NCI-H2081 treated with DMSO at 0.1 percent for 48 hours (cell line): Measurements from ENCODE around the gene CCDC92.

Experiments used
- DNase-seq: peaks from one replicate; lab custom pipeline; 2025; lab: John Stamatoyannopoulos, UW

The CCDC92 gene

DNA sequence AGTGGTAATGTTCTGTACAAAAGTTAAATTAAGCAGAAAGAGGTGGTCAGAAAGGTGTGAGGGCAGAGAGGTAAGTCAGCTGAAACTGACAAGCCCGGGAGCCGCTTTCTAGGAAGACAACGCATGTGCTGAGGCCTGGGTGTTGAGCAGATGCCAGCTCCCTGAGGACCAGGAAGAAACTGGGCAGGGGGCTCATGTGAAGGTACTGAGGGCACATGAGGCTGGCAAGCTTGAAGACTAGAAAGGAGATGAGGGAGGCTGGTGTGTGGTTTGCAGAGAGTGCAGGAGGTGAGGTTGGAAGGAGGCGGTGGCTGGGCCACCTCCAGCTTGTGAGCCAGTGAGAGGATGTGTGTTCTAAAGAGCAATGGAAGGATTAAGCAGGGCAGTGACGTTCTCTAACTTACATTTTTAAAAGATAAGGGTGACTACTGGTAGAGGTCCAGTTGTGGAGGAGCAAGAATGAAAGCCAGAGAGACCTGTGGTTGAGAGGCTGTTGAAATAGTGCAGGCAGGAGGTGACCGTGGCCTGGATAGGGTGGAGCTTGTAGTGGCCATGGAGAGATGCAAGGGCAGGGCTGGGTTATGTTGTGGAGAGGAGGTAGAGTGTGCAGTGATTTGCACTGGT, 29.5 kb upstream of the CCDC92 start:
- no peak for DNase-seq

DNA sequence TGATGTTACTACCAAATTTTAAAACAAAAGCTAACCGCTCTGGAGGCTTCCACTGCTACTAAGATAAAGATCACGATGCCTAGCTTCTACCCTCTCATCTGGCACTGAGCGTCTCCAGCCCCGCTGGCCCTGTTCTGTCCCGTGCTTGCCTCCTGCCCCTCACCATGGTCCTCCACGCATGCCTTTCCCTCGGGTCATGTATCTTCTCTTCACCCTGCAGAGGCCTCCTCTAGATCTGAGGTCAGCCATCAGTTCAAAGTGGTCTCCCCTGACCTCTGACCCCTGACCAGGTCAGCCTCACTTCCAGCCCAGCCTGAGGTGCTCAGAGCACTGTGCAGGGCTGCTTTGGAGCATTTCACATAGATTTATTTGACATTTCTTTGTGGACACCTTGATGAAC, 28.7 kb upstream of the CCDC92 start:
- no peak for DNase-seq

DNA sequence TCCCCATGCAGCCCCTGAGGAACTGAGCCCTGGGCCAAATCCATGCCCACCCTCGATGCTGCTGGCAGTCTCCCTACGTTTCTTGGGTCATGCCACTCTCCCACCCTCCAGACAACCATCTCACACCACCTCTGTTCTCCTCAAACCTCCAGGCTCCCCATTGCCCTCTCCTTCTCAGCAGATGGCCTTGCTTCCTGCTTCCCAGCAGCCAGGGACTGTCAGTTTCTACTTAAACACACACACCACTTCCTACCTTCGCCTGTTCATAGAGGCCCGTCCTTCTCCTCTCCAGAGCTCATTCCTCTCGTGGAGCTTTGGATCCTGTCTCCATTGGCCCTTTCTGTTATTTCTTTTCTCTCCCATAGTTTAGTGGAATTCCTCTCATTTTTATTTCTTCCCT, 27.5 kb upstream of the CCDC92 start:
- DNase-seq: no peak

DNA sequence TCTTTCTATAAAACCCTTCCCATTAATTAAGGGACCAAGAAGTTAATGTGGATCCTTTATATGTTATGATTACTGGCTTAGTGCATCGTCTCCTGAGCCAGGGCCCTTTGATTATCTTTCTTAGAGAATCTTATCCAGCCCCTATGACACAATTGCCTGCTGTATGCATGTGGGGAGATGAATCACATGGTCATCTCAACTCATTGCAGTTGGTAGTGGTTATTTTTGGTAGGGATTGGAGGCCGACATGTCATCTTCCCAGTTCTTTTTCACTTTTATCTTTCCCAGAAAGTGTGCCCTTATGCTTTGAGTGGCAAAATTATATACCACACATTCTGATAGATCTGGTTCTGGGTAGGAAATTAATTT, 26.3 kb upstream of the CCDC92 start:
- no peak for DNase-seq

DNA sequence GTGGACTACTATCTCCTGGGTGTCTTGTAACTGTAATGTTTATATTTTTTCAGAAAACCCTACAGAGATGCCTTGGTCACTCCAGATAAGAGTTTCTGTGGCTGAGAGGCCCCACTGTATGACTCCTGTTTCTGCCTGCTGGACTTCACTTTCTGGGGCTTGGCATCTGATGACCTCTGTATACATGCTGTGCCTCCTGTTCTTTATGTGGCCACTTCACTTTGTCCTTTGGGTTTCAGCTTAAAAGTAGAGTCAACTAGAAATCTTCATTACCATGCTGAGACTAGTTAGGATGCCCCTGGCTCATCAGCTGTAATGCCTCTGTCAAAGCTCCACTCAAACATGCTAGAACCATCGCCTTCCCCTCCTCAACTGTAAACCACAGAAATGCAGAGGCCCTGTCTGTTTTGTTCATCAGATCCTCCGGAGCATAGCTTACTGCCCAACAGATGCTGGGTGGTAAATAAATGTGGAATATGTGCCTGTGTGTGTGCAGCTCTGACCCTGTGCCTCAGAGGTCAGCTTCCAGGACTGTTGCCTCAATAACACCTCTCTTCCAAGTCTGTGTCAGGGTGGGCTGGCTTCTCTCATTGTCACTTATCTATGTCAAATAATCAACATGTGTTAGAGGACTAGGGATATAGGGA, 25.8 kb upstream of the CCDC92 start:
- DNase-seq: no peak

DNA sequence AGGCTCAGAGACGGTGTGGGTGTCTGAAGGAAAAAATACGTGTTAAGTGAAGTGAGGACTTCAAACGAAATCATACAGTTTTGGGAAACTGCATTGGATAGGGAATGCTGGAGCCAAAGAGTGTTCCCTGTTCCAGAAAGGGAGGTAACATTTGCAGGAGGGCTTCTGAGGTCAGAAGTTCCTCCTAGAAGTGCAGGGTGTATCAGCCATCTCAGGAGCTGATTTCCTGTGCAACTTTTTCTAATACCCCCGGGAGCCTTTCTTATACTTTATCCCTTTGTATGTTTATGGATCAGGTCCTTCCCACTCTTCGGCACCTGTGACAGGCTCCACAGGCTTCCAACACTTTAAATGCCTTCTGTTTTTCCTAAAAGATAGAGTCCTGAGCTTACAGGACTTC, 25.3 kb upstream of the CCDC92 start:
- DNase-seq: no peak

DNA sequence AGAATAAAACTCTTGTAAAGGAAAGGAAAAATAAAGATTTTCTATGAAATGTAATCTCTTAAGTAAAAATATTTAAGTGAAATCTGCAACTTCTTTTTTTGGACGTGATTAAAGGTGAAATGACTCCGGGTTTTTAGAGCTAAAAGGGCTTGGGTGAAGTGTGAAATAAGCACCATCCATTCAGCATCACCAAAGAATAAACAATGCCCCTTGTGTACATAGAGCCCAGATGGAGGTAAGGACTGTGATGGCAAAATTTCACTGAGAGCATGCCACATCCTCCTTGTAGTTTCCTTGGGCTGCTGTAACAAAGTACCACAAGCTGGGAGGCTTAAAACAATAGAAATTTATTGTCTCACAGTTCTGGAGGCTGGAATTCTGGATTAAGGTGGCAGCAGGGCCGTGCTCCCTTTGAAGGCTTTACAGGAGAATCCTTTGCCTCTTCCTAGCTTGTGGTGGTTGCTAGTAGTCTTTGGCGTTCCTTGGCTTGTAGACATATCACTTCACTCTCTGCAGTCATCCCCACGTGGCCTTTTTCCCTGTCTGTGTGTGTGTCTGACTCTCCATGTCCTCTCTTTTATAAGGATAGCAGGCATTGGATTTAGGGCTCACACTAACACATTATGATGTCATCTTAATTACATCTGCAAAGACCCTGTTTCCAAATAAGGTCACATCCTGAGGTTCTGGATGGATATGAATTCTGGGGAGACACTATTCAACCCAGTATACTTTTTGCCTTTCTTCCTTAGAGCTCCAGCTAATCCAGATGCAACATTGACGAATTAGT, 24.6 kb upstream of the CCDC92 start:
- DNase-seq: no peak

DNA sequence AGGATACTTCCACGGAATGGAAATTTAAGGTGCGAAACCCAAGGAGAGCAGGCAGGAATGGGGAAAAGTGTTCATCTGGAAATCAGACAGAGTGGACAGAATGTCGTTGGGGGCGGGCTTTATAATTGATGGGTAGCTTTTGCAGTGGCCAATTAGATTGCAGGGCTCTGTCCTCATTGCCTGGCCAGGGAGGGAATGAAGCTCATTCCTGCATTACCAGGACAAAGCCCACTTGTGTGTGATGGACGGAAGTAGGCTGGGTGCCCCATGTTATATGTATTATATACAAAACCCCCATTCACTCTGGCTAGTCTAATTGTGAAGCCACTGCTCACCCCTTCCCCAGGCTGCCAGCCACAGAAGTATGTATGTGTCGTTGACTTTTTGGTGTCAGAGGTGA, 23.9 kb upstream of the CCDC92 start:
- DNase-seq: no peak

DNA sequence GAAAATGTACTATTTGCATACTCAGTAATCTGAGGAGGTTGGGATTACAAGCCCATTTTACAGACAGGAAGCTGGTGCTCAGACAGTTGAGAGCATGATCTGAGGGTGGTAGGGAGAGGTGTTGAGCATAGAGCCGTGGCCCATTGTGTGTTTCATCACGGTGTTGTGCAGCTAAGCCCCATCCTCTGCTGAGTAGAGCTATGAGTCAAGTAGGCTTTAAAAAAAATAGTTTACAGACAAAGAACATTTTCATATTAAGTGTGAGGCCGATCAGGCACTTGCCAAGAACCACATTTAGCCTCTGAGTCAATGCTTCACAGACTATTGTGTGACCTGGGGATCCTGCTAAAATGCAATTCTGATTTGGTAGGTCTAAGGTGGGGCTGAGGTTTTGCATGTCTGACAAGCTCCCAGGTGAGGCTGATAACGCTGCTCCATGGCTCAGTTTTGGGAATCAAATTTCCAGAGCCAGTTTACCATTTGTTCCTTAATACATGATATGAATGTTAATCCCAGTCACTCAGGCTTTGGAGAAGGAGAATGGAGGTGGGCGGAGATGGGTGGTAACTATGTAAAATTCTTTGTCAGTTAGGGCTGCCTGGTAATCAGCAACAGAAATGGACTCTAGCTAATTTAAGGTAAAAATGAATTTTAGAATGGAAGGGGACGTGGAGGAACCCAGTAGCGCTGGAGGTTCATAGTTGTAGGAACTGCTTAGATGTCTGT, 22.6 kb upstream of the CCDC92 start:
- DNase-seq: no peak

DNA sequence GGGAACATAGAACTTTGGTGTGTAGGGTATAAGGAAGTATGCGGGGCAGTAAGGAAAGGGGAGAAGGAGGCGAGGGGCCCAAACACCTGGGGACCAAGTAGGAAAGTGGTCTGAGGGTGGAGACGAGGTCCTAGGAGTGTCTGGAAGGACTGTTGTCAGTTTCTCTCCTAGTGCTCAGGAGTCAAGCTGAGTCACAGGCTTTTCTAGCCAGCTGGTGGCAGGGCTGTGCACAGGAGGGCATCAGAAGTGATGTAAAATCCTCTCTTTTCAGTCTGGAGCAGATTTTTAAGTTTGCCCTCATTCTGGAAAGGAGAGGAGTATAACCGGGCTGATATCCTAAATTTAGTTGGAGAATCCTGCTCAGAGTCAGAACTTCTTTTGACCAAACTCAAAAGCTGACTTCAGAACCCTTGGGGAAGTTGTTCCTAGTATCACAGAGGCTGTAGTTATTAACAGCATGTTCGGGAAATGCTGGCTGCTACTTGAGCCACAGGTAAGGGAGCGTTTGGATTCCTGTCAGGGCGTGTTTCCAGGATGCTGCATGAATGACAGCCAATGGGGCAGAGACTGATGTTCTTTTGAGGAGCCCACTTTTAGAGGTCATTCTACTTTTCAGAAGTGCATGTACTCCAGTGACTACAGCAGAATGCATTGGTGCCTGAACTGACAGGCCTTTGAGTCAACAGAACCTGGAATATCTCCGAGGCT, 19.6 kb upstream of the CCDC92 start:
- no peak for DNase-seq

DNA sequence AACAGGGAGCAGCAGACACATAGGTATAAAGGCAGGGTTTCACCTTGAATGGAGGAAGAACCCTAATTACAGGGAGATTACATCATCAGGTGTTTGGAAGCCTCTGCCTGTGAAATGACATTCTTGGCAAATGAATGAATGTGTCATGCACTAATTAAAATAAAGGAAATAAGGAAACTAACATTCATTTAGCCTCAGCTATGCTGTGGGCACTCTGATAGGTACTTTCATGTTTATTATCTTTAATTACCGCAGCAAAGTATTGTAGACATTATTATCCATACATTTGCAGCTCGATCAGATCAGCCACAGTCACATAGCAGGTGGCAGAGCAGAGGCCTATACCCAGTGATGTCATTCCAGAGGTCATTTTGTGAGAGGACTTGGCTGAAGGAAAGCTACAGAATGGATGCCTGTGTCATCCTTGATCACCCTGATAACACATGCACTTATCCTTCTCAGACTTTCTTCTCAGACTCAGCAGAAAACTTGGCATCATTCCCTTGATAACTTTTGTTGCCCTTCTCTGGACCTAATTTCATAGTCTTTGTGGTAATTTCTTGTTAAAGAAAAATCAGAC, 18.8 kb upstream of the CCDC92 start:
- no peak for DNase-seq

DNA sequence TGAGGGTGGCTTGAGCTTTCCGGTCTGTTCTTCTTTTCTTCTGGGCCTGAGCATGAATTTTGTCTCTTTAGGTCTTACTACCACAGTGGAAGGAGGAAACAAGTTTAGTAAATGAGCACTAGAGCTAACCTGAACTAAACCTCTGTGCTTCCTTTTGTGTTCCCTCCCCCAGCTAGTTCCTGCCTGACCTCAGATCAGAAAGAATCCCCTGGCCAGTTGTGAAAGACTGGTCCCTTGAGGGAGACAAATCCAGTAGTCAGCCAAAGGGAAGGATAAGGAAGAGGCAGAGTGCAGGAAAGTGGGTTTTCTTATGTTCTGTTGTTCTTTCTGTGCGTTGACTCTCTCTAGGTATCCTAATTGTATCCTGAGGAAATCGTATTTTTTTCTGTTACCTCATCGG, 17.9 kb upstream of the CCDC92 start:
- no peak for DNase-seq

DNA sequence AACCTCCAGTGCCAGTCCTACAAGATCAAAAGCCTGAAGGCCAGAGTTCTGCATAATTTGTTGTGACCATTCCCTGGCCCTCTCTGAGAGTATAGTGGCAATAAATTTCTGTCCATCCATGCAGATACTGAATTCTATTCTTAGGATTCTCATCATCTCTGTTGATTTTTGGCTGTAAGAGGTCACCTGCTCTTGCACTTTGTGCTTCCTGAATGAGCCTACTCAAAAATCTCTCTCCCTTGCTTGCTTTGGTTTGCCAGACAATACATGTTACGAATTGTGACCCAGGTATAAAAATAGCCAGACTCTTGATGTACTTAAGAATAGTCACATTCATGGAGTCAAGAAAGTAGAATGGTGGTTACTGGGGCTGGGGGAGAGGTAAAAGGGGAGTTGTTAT, 17.1 kb upstream of the CCDC92 start:
- no peak for DNase-seq

DNA sequence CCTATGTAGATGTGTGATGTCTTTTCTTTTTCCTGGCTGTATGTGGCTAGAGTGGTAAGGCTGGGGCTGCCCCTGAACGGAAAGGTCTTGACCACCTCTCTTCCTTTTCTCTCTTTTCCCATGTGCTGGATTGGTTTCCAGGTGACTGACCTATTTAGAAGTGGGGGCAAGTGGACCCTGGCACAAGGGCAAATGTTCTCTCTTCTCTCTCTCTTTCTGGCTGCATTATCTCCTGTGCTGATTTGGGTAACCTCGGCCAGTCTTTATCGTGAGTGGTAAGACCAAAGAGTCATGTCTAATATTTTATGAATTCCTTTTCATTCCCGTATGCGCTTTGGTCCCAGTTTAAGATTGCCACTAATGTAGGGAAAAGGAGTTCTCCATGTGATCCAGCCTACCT, 16.5 kb upstream of the CCDC92 start:
- DNase-seq: no peak

DNA sequence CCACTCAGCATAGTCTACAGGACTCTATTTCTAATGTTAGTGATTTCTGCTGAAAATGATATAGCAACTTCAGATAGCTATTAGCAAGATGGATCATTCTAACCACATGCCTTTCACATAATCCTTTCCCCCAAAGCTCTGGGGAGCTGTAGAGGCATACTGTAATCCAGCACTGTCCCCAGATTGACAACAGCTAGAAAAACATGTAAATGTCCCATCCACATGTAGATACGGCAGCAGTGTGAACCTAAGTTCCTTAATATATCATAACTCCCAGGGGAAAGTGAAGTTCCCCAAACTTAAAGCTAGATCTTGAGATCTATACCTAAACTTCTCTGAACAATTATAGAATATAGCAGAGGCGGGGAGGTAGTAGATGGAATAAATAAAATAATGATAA, 14.4 kb upstream of the CCDC92 start:
- no peak for DNase-seq

DNA sequence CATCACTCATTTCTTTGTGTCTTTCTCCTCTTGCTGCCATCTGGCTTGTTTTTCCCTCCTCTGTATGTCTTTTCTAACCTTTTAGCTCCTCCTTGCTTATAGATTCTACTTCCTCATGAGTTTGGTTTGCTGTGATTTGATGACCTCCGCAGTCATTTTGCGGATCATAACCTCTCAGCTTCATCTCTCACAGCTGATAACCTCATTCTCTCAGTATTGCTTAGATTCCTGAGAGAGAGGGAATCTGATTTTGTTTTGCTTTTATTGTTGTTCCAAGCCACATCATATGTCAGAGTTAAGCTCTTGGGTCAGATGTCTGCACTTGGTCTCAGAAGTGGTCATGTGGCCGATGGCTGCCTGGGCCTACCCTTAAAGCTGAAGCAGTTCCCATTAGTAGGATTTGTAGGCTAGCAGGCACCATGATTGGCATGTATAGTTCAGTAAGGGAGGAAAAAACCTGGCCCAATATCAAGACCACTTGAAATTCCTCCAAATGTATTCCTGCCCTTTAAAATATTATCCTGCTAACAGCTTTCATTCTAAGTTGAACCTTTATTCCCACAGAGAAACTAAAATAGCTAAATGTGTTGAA, 13.8 kb upstream of the CCDC92 start:
- no peak for DNase-seq

DNA sequence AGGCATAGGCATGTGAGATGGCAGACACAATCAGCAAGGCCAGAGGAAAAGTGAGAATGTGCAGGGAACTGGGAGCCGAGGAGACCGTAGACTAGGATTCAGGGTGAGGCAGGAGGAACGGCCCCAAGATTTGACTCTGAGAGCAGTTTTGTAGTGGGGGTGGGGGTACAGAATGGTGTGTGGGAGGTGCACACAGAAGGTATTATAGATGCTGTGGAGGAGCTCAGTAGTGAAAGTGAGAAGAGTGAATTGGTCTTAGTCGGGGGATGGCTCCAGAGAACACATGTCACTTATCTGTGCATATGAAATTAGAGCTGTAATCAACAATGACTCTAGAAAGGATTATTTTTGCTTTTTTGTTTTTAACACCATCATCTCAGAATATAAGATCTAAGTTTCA, 12.3 kb upstream of the CCDC92 start:
- DNase-seq: no peak

DNA sequence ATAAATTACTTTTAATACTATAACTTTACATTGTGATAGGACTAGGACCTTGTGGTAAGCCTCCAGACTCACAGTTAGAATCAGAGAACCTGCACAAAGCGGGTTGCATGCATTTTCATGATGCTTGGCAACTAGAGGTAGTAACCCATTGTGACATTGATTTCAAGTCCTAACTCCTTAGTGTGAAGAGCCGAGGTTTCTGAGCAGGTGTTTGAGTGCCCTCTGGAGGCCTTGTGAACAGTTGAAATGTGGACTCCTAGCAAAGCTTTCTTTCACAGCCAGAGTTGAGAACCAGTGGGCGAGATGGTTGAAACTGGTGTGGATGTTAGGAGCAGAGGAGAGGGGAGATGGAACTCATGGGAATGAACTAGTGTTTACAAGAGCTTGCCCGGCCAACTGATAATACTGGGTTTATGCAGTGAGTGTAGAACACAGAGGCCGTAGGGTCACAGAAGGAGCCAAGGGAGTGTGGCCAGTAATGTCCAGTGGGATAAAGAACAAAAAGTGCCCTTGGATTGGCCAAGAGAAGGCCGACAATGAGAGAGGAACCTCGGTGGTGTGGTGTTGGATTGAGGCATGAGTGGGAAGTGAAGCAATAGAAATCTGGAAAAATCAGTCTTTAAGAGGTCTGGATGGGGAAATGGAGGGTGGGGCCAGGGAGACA, 11.3 kb upstream of the CCDC92 start:
- no peak for DNase-seq

DNA sequence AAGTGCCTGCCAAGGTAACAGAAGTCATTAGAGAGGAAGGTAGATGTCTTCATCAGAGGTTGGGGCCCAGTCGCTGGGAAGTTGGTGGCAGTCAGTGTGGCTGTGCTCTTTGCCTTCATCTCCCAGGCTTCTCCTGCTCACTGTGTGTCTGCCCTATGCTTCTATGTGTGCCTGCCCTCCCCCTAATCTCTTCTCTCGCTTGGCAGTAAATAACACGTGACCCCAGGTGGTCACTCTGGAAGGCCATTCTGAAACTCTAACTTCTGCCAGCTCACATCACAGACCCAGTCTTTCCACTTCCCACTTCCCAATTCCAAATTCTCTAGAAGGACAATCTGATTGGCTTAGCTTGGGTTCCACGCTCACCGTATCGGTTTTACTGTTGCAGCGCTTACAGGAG, 9.6 kb upstream of the CCDC92 start:
- DNase-seq: no peak

DNA sequence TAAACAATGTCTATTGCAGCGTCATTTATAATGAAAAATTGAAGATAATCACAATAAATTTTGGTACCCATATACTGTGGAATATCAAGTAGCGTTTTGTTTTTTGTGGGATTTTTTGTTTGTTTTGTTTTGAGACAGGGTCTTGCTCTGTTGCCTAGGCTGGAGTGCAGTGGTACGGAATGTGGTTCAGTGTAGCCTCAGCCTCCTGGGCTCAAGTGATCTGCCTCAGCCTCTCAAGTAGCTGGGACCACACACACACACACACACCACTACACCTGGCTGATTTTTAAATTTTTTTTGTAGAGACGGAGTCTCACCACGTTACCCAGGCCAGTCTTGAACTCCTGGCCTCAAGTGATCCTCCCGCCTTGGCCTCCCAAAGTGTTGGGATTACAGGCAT, 6.9 kb upstream of the CCDC92 start:
- DNase-seq: no peak

DNA sequence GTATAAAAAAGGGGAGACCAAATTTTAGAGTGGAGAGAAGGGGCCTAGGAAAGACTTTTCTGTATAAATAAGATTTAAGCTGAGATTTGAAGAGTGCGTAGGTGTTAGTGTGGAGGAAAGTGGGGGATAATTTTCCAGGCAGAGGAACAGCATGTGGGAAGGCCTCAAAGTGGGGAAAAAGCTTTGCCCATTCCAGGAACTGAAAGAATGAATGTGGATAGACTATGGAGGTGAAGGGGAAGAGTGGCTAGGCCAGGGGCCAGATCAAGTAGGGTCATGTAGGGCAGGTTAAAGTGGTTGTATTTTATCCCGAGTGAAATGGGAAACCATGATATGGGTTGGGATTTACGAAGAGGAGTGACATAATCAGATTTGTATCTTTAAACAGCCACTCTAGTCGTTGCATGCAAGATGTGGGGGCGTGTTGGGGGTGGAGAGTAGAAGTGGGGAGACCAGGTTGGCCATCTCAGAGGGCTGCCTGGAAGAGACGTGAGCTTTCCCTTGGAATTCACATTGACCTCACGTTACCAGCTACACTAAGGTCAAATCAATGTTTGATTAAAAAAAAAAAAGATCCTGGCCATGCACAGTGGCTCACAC, 3.7 kb upstream of the CCDC92 start:
- no peak for DNase-seq
